Liver (tissue), 9 donors: ENCODE measurements around the gene ZNF831. TPM values are rescaled to one million over a fixed set of nuclear protein-coding genes. Genes with fewer than 3 reads are reported as not detected.

ENCODE experiments used
- DNase-seq: peaks from one replicate; pipeline ENCODE4 v3.0.0-alpha.2; 2017; ENCODE audit warnings: low spot score
- H3K27ac ChIP-seq, 2 donors: one replicate each; pipeline ENCODE4 v1.7.0; 2013; ENCODE audit warnings: inconsistent platforms in 2 of 2, low read length in 2 of 2, control low read depth in 1 of 2, low read depth in 1 of 2, mild to moderate bottlenecking in 1 of 2
- H3K27me3 ChIP-seq, 4 donors: one replicate each; pipeline versions ENCODE4 v1.6.1 to v1.7.0; 2013; ENCODE audit warnings: low read length in 3 of 4, inconsistent platforms in 1 of 4, mild to moderate bottlenecking in 1 of 4, moderate library complexity in 1 of 4; ENCODE audit not compliant: control insufficient read depth in 4 of 4, insufficient read depth in 4 of 4
- H3K36me3 ChIP-seq, 4 donors: one replicate each; pipeline versions ENCODE4 v1.6.1 to v1.7.0; 2013; ENCODE audit warnings: low read length in 3 of 4, mild to moderate bottlenecking in 3 of 4, low read depth in 1 of 4, moderate library complexity in 1 of 4; ENCODE audit not compliant: control insufficient read depth in 4 of 4, insufficient read depth in 3 of 4
- H3K4me1 ChIP-seq, 4 donors: one replicate each; pipeline versions ENCODE4 v1.6.1 to v1.7.0; 2013; ENCODE audit warnings: low read length in 3 of 4, mild to moderate bottlenecking in 3 of 4, moderate library complexity in 1 of 4; ENCODE audit not compliant: control insufficient read depth in 4 of 4, insufficient read depth in 4 of 4
- H3K4me3 ChIP-seq, 3 donors: one replicate each; pipeline versions ENCODE4 v1.6.1 to v1.7.0; 2013; ENCODE audit warnings: low read length in 3 of 3, control low read depth in 1 of 3, low read depth in 1 of 3, mild to moderate bottlenecking in 1 of 3
- H3K9ac ChIP-seq, 2 donors: one replicate each; pipeline ENCODE4 v1.7.0; 2013; ENCODE audit warnings: low read length in 2 of 2, mild to moderate bottlenecking in 2 of 2, moderate library complexity in 2 of 2, control low read depth in 1 of 2, low read depth in 1 of 2
- H3K9me3 ChIP-seq, 4 donors: one replicate each; pipeline versions ENCODE4 v1.6.1 to v1.7.0; 2013; ENCODE audit warnings: low read length in 3 of 4; ENCODE audit not compliant: control insufficient read depth in 4 of 4
- ATF3 ChIP-seq: IDR thresholded peaks from 2 replicates; pipeline ENCODE4 v1.6.1; 2016; ENCODE audit warnings: antibody characterized with exemption
- CTCF ChIP-seq: fragments of 150-350 bp; IDR thresholded peaks from 2 replicates; pipeline ENCODE4 v1.5.1; 2017; ENCODE audit warnings: improper control_type of control experiment, low read depth, low read length; ENCODE audit not compliant: missing input control
- EGR1 ChIP-seq, 2 donors: IDR thresholded peaks; 2 replicates each; pipeline ENCODE4 v1.6.1; 2016 to 2018; ENCODE audit warnings: antibody characterized with exemption in 2 of 2, low read depth in 2 of 2
- FOXA2 ChIP-seq: IDR thresholded peaks from 2 replicates; pipeline ENCODE4 v1.6.1; 2016; ENCODE audit warnings: antibody characterized with exemption
- HNF4A ChIP-seq, 2 donors: conservative IDR thresholded peaks; 2 replicates each; pipeline ENCODE4 v1.6.1; 2016; ENCODE audit warnings: antibody characterized with exemption in 2 of 2, mild to moderate bottlenecking in 2 of 2
- HNF4G ChIP-seq: IDR thresholded peaks from 2 replicates; pipeline ENCODE4 v1.6.1; 2016; ENCODE audit warnings: antibody characterized with exemption
- JUND ChIP-seq, 2 donors: IDR thresholded peaks; 2 replicates each; pipeline ENCODE4 v1.6.1; 2016; ENCODE audit warnings: antibody characterized with exemption in 2 of 2
- MAX ChIP-seq: IDR thresholded peaks from 2 replicates; pipeline ENCODE4 v1.6.1; 2016; ENCODE audit warnings: antibody characterized with exemption
- NR2F2 ChIP-seq: IDR thresholded peaks from 2 replicates; pipeline ENCODE4 v1.6.1; 2016; ENCODE audit warnings: antibody characterized with exemption
- RAD21 ChIP-seq, 2 donors: IDR thresholded peaks; 2 replicates each; pipeline ENCODE4 v1.6.1; 2016; ENCODE audit warnings: antibody characterized with exemption in 2 of 2, mild to moderate bottlenecking in 2 of 2
- RXRA ChIP-seq, 2 donors: IDR thresholded peaks; 2 replicates each; pipeline ENCODE4 v1.6.1; 2017 to 2018; ENCODE audit warnings: antibody characterized with exemption in 2 of 2, mild to moderate bottlenecking in 1 of 2
- TAF1 ChIP-seq: conservative IDR thresholded peaks from 2 replicates; pipeline ENCODE4 v1.6.1; 2016; ENCODE audit warnings: antibody characterized with exemption, mild to moderate bottlenecking
- YY1 ChIP-seq: IDR thresholded peaks from 2 replicates; pipeline ENCODE4 v1.6.1; 2016; ENCODE audit warnings: antibody characterized with exemption, mild to moderate bottlenecking
- ZBTB33 ChIP-seq: IDR thresholded peaks from 2 replicates; pipeline ENCODE4 v1.6.1; 2016; ENCODE audit warnings: antibody characterized with exemption
- WGBS: extraction: QIAGEN DNeasy Blood & Tissue Kit; methylation state at CpG from one replicate; pipeline ENCODE4 v1.1.7; 2013; 5-methylcytosine and 5-hydroxymethylcytosine counted together
- polyA plus RNA-seq, 2 donors: library from polyadenylated mRNA; stranded (reverse) in 1 of 2; unstranded in 1 of 2; fragments of 200-250 nt in 1 of 2; fragments of >200 nt in 1 of 2; fragmentation: Nextera tagmentation in 1 of 2; extraction: Ambion mirVana in 1 of 2; gene quantifications; one replicate each; pipeline versions ENCODE4 v1.2.1 to v1.2.3, GENCODE V29; 2013 to 2015
- total RNA-seq, 2 donors: library from RNA; depleted of rRNA; stranded (reverse); fragments of >200 nt; gene quantifications; one replicate each; pipeline ENCODE4 v1.2.3, GENCODE V29; 2014
- donor health status: healthy.
- donor health status: healthy.
- donor health status: healthy.
- donor health status: healthy.
- donor health status: healthy.

ZNF831 gene
- total and polyA plus RNA-seq, 4 donors: 0.06 to 0.75 (median 0.13) TPM

GRCh38 chr20:59217794-59218280 is 54.2 kb downstream of the ZNF831 start:
- WGBS: 74% methylated on average over 2 of the region's 2 CpGs
- DNase-seq: no peak

GRCh38 chr20:59219211-59219610 is 55.6 kb downstream of the ZNF831 start:
- no peak overlapping the region for H3K9ac ChIP-seq
- H3K27me3 ChIP-seq: peaks cover 0 to 7% (median 3%) of the 10 kb centered on the region in 4 donors
- H3K4me1 ChIP-seq: peaks cover 0 to 6% (median 3%) of the 10 kb centered on the region in 4 donors
- no peaks in the 10 kb centered on the region for H3K9me3 ChIP-seq
- no peak overlapping the region for H3K4me3 ChIP-seq
- H3K27ac ChIP-seq: no peak overlapping the region
- peaks cover 0 to 1% (median 0%) of the 10 kb centered on the region in 4 donors for H3K36me3 ChIP-seq
- WGBS: 81% methylated on average over 8 of the region's 8 CpGs
- TF ChIP-seq HNF4A (conservative IDR thresholded peaks at IDR 0.05) (no peak), YY1 (no peak)
- no peak for DNase-seq

More at GRCh38 chr20:59217794-59218280, 54.2 kb downstream of the ZNF831 start:
- Histone ChIP-seq H3K4me3 (no peak overlapping the region), H3K27ac (no peak overlapping the region), H3K9ac (no peak overlapping the region), H3K27me3 (peaks cover 0 to 7% (median 1%) of the 10 kb centered on the region in 4 donors), H3K9me3 (no peaks in the 10 kb centered on the region), H3K36me3 (peaks cover 0 to 1% (median 0%) of the 10 kb centered on the region in 4 donors), H3K4me1 (peaks cover 0 to 6% (median 3%) of the 10 kb centered on the region in 4 donors)
- TF ChIP-seq ZBTB33 (no peak), YY1 (no peak), HNF4G (no peak), HNF4A (conservative IDR thresholded peaks at IDR 0.05) (no peak), EGR1 (IDR thresholded peaks at IDR 0.05; ENCODE audit: low read depth in 2 of 2) (no peak), JUND (IDR thresholded peaks at IDR 0.05) (no peak), RXRA (IDR thresholded peaks at IDR 0.05) (no peak), RAD21 (IDR thresholded peaks at IDR 0.05) (no peak), MAX (no peak), NR2F2 (no peak), TAF1 (no peak)

- H3K27ac ChIP-seq: no peak overlapping the region
- peaks cover 0 to 10% (median 3%) of the 10 kb centered on the region in 4 donors for H3K27me3 ChIP-seq
- WGBS: 92% methylated on average over 5 of the region's 5 CpGs
- peaks cover 0 to 6% (median 3%) of the 10 kb centered on the region in 4 donors for H3K4me1 ChIP-seq
- H3K9ac ChIP-seq: no peak overlapping the region
- no peaks in the 10 kb centered on the region for H3K9me3 ChIP-seq
- no peak overlapping the region for H3K4me3 ChIP-seq
- no peak for TF ChIP-seq RXRA (IDR thresholded peaks at IDR 0.05)
- no peak for TF ChIP-seq ZBTB33
- no peak for TF ChIP-seq FOXA2
- no peak for TF ChIP-seq ATF3
- TF ChIP-seq NR2F2: no peak
- TF ChIP-seq JUND (IDR thresholded peaks at IDR 0.05): no peak
- no peak for TF ChIP-seq EGR1 (IDR thresholded peaks at IDR 0.05; ENCODE audit: low read depth in 2 of 2)
- no peak for TF ChIP-seq CTCF
- no peak for TF ChIP-seq YY1
- peaks cover 0 to 1% (median 0%) of the 10 kb centered on the region in 4 donors for H3K36me3 ChIP-seq
- DNase-seq: no peak
Measured at GRCh38 chr20:59220161-59220560, 56.5 kb downstream of the ZNF831 start.
